ENCODE results near the gene ZNF263. TPM values are rescaled to one million over a fixed set of nuclear protein-coding genes. Genes with fewer than 3 reads are reported as not detected.
"Not testable (repeated sequence)": the region's sequence is repeated elsewhere in the genome, so short reads cannot be mapped to it uniquely, and the experiment has no call there.

Gene ZNF263
- total RNA-seq, 2 donors from 2014 or later = 25.3 to 31.6 TPM

DNA sequence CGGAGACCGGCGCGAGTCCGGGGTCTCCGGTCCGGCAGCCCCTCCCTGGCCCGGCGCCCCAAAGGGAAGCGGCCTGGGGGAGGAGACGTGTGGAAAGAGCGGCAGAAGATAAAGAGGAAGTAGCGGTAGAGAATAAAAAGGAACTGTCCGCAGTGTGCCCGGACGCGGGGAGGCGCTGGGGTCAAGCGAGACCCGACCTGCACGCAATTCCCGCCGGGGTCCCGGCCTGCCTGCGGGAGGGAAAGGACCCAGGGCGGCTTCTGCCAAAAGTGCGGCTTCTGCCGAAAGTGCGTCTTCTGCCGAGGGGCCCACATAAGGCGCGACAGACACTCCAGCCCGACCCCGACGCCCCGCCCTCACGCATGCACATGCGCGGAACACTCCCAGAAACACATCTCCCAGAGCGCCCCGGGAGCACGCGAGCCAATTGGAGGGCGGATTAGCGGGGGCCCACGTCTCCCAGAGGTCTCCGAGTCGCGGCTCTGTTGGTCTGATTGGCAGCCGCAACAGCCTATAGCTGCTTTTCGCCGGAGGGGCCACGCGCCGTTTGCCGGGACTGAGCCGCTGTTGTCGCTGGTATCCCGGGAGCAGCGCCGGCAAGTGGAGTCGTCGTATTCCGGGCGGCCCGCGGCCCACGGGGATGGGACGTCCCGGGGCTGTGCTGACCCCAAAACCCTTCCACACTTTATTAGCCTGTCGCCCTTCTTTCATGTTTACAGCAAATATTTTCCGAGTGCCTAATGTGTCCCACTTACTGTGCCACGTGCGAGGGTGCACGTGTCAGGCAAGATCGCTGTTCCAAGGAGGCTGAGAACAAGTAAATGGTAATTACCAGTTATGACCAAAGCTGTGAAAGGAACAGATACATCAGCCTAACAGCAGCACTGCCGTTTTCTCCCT is 18.9 kb upstream of the ZNF263 start:
- H3K9me3 Mint-ChIP-seq = peaks cover 34% of the 10 kb centered on the region
- DNase-seq = peak; percentile 99
- H3K27me3 ChIP-seq (ENCODE audit: control insufficient read depth, insufficient read depth, low read length, poor library complexity, severe bottlenecking) = peaks cover 9% of the 10 kb centered on the region
- no peak overlapping the region for H3K27ac Mint-ChIP-seq
- H3K4me1 ChIP-seq (ENCODE audit: control insufficient read depth, insufficient read depth, low read length) = no peaks in the 10 kb centered on the region
- WGBS, 2 experiments (ENCODE audit: insufficient coverage in 1 of 2, insufficient read length in 1 of 2) = 8 to 14% methylated on average over 27 to 77 of the region's 77 CpGs
- H3K36me3 Mint-ChIP-seq (ENCODE audit: low read depth) = no peaks in the 10 kb centered on the region
- peak overlapping the region; percentile 65 for H3K4me3 Mint-ChIP-seq
- peaks cover 3% of the 10 kb centered on the region for H3K4me1 Mint-ChIP-seq
- peak overlapping the region; percentile 76 for H3K4me3 ChIP-seq (ENCODE audit: low read length)
- peaks cover 49% of the 10 kb centered on the region for H3K27me3 Mint-ChIP-seq (ENCODE audit: insufficient read depth)
- no peak overlapping the region for H3K27ac ChIP-seq (ENCODE audit: low read depth, low read length)
- H3K36me3 ChIP-seq (ENCODE audit: control insufficient read depth, insufficient read depth, low read length) = no peaks in the 10 kb centered on the region
- TF ChIP-seq, protein P1, sequence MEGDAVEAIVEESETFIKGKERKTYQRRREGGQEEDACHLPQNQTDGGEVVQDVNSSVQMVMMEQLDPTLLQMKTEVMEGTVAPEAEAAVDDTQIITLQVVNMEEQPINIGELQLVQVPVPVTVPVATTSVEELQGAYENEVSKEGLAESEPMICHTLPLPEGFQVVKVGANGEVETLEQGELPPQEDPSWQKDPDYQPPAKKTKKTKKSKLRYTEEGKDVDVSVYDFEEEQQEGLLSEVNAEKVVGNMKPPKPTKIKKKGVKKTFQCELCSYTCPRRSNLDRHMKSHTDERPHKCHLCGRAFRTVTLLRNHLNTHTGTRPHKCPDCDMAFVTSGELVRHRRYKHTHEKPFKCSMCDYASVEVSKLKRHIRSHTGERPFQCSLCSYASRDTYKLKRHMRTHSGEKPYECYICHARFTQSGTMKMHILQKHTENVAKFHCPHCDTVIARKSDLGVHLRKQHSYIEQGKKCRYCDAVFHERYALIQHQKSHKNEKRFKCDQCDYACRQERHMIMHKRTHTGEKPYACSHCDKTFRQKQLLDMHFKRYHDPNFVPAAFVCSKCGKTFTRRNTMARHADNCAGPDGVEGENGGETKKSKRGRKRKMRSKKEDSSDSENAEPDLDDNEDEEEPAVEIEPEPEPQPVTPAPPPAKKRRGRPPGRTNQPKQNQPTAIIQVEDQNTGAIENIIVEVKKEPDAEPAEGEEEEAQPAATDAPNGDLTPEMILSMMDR (conservative IDR thresholded peaks at IDR 0.05) = peak; percentile 57
- H3K9ac ChIP-seq (ENCODE audit: extremely low read depth, low read length, poor library complexity, severe bottlenecking) = peak overlapping the region; percentile 38
- H3K9me3 ChIP-seq (ENCODE audit: control insufficient read depth, low read length) = peaks cover 4% of the 10 kb centered on the region

- Mint-ChIP-seq H3K9me3 (peaks cover 41% of the 10 kb centered on the region), H3K27me3 (ENCODE audit: insufficient read depth) (peaks cover 37% of the 10 kb centered on the region), H3K4me3 (no peak overlapping the region), H3K4me1 (peaks cover 3% of the 10 kb centered on the region), H3K27ac (no peak overlapping the region), H3K36me3 (ENCODE audit: low read depth) (no peaks in the 10 kb centered on the region)
- TF ChIP-seq, protein P1 (conservative IDR thresholded peaks at IDR 0.05) = peak; percentile 68
- peaks cover 9% of the 10 kb centered on the region for H3K27me3 ChIP-seq (ENCODE audit: control insufficient read depth, insufficient read depth, low read length, poor library complexity, severe bottlenecking)
- no peaks in the 10 kb centered on the region for H3K4me1 ChIP-seq (ENCODE audit: control insufficient read depth, insufficient read depth, low read length)
- DNase-seq = peak; percentile 53
- WGBS, 2 experiments (ENCODE audit: insufficient coverage in 1 of 2, insufficient read length in 1 of 2) = 61 to 81% methylated on average over 4 to 5 of the region's 5 CpGs
- no peak overlapping the region for H3K9ac ChIP-seq (ENCODE audit: extremely low read depth, low read length, poor library complexity, severe bottlenecking)
- H3K27ac ChIP-seq (ENCODE audit: low read depth, low read length) = no peak overlapping the region
- H3K9me3 ChIP-seq (ENCODE audit: control insufficient read depth, low read length) = peaks cover 4% of the 10 kb centered on the region
- no peaks in the 10 kb centered on the region for H3K36me3 ChIP-seq (ENCODE audit: control insufficient read depth, insufficient read depth, low read length)
- H3K4me3 ChIP-seq (ENCODE audit: low read length) = no peak overlapping the region
These were observed 16.3 kb upstream of the ZNF263 start for GRCh38 chr16:3266873-3267537.

DNA sequence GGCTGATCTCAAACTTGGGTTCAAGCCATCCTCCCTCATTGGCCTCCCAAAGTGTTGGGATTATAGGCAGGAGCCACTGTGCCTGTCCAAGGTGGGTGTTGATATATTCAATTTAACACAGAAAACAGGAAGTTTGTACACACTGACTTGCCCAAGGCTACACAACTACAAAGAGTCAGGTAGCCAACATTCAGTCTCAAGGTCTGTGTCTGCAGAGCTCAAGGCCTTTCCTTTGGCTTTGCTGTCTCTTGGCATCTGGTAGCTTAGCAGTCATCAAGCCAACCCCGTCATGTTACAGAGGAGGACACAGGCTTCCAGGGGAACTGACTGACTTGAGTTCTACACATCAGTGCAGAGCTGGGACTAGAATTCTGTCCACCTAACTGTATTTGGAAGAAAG is 15.0 kb upstream of the ZNF263 start:
- peaks cover 3% of the 10 kb centered on the region for H3K4me1 Mint-ChIP-seq
- whole genome bisulfite sequencing, 2 experiments (ENCODE audit: insufficient coverage in 1 of 2, insufficient read length in 1 of 2) = 74 to 100% methylated on average over 1 of the region's 1 CpG
- Histone ChIP-seq H3K9ac (ENCODE audit: extremely low read depth, low read length, poor library complexity, severe bottlenecking) (no peak overlapping the region), H3K4me3 (ENCODE audit: low read length) (no peak overlapping the region), H3K27ac (ENCODE audit: low read depth, low read length) (no peak overlapping the region), H3K36me3 (ENCODE audit: control insufficient read depth, insufficient read depth, low read length) (no peaks in the 10 kb centered on the region), H3K27me3 (ENCODE audit: control insufficient read depth, insufficient read depth, low read length, poor library complexity, severe bottlenecking) (no peaks in the 10 kb centered on the region), H3K4me1 (ENCODE audit: control insufficient read depth, insufficient read depth, low read length) (no peaks in the 10 kb centered on the region), H3K9me3 (ENCODE audit: control insufficient read depth, low read length) (peaks cover 4% of the 10 kb centered on the region)
- no peak for DNase-seq
- H3K9me3 Mint-ChIP-seq = peaks cover 43% of the 10 kb centered on the region
- peaks cover 25% of the 10 kb centered on the region for H3K27me3 Mint-ChIP-seq (ENCODE audit: insufficient read depth)
- H3K27ac Mint-ChIP-seq = no peak overlapping the region
- no peaks in the 10 kb centered on the region for H3K36me3 Mint-ChIP-seq (ENCODE audit: low read depth)
- no peak overlapping the region for H3K4me3 Mint-ChIP-seq
- TF ChIP-seq, protein P1 (conservative IDR thresholded peaks at IDR 0.05) = no peak

- peaks cover 11% of the 10 kb centered on the region for H3K27me3 ChIP-seq (ENCODE audit: control insufficient read depth, insufficient read depth, low read length, poor library complexity, severe bottlenecking)
- 100% methylated on average over 2 of the region's 5 CpGs; no CpG with 5 or more reads in 1 of the 2 experiments for WGBS, 2 experiments (ENCODE audit: insufficient coverage in 1 of 2, insufficient read length in 1 of 2)
- DNase-seq; H3K4me1 Mint-ChIP-seq; H3K4me3 ChIP-seq (ENCODE audit: low read length); H3K9ac ChIP-seq (ENCODE audit: extremely low read depth, low read length, poor library complexity, severe bottlenecking); H3K36me3 ChIP-seq (ENCODE audit: control insufficient read depth, insufficient read depth, low read length); H3K4me1 ChIP-seq (ENCODE audit: control insufficient read depth, insufficient read depth, low read length); H3K4me3 Mint-ChIP-seq; H3K9me3 ChIP-seq (ENCODE audit: control insufficient read depth, low read length); H3K27ac ChIP-seq (ENCODE audit: low read depth, low read length); H3K27ac Mint-ChIP-seq; H3K36me3 Mint-ChIP-seq (ENCODE audit: low read depth): not testable (repeated sequence)
- peaks cover 18% of the 10 kb centered on the region for H3K27me3 Mint-ChIP-seq (ENCODE audit: insufficient read depth)
- peaks cover 27% of the 10 kb centered on the region for H3K9me3 Mint-ChIP-seq
These were observed 12.6 kb upstream of the ZNF263 start for GRCh38 chr16:3270718-3271117.

DNA sequence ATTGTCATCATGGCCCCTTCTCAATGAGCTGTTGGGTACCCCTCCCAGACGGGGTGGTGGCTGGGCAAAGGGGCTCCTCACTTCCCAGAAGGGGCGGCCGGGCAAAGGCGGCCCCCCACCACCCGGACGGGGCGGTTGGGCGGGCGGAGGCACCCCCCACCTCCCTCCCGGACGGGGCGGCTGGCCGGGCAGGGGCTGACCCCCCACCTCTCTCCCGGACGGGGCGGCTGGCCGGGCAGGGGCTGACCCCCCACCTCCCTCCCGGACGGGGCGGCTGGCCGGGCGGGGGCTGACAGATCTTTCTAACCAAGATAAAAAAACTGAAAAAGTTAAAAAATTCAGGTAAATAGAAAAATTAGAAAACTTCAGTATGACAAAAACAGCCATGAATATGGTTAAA is 12.0 kb upstream of the ZNF263 start:
- 91% methylated on average over 11 of the region's 22 CpGs; no CpG with 5 or more reads in 1 of the 2 experiments for WGBS, 2 experiments (ENCODE audit: insufficient coverage in 1 of 2, insufficient read length in 1 of 2)
- H3K4me3 ChIP-seq (ENCODE audit: low read length); H3K36me3 Mint-ChIP-seq (ENCODE audit: low read depth); H3K9me3 ChIP-seq (ENCODE audit: control insufficient read depth, low read length); DNase-seq; H3K4me1 ChIP-seq (ENCODE audit: control insufficient read depth, insufficient read depth, low read length); H3K36me3 ChIP-seq (ENCODE audit: control insufficient read depth, insufficient read depth, low read length); H3K4me1 Mint-ChIP-seq; H3K4me3 Mint-ChIP-seq; H3K9ac ChIP-seq (ENCODE audit: extremely low read depth, low read length, poor library complexity, severe bottlenecking); H3K27ac Mint-ChIP-seq; H3K27ac ChIP-seq (ENCODE audit: low read depth, low read length): not testable (repeated sequence)
- H3K9me3 Mint-ChIP-seq = peaks cover 28% of the 10 kb centered on the region
- H3K27me3 ChIP-seq (ENCODE audit: control insufficient read depth, insufficient read depth, low read length, poor library complexity, severe bottlenecking) = peaks cover 12% of the 10 kb centered on the region
- H3K27me3 Mint-ChIP-seq (ENCODE audit: insufficient read depth) = peaks cover 22% of the 10 kb centered on the region

Measured in endodermal cell (in vitro differentiated cells).